ENCODE measurements around the gene ID1.
A peak's percentile ranks its signal among the peaks of the same experiment; 100 is the strongest.
"Not testable (repeated sequence)": the region's sequence is repeated elsewhere in the genome, so short reads cannot be mapped to it uniquely, and the experiment has no call there.

The ID1 gene

DNA sequence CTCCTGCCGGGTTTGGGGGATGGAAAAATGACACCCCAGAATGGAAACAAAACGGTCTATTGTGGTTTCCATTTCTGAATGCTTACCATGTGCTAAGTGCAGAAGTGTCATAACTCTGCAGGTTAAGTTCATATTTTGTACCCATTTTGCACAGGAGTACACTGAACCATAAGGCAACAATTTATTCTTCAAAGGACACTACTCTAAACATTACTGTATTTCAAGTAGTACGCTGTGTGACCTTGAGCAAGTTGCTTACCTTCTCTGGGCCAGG lies 9.8 kb upstream of the ID1 start:
- H3K9me3 ChIP-seq (ENCODE audit: severe bottlenecking) = no peaks in the 10 kb centered on the region
- peaks cover 33% of the 10 kb centered on the region for H3K4me1 ChIP-seq (ENCODE audit: insufficient read depth, poor library complexity, severe bottlenecking)
- no peak for DNase-seq (ENCODE audit: low spot score)
- no peaks in the 10 kb centered on the region for H3K27me3 ChIP-seq (ENCODE audit: insufficient read depth, poor library complexity, severe bottlenecking)
- H3K36me3 ChIP-seq (ENCODE audit: low read depth) = no peaks in the 10 kb centered on the region
- ATAC-seq (ENCODE audit: low read depth) = no peak
- peak overlapping the region; percentile 80 for H3K27ac ChIP-seq (ENCODE audit: poor library complexity, severe bottlenecking)
- TF ChIP-seq, protein P1, sequence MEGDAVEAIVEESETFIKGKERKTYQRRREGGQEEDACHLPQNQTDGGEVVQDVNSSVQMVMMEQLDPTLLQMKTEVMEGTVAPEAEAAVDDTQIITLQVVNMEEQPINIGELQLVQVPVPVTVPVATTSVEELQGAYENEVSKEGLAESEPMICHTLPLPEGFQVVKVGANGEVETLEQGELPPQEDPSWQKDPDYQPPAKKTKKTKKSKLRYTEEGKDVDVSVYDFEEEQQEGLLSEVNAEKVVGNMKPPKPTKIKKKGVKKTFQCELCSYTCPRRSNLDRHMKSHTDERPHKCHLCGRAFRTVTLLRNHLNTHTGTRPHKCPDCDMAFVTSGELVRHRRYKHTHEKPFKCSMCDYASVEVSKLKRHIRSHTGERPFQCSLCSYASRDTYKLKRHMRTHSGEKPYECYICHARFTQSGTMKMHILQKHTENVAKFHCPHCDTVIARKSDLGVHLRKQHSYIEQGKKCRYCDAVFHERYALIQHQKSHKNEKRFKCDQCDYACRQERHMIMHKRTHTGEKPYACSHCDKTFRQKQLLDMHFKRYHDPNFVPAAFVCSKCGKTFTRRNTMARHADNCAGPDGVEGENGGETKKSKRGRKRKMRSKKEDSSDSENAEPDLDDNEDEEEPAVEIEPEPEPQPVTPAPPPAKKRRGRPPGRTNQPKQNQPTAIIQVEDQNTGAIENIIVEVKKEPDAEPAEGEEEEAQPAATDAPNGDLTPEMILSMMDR (IDR thresholded peaks at IDR 0.05; ENCODE audit: poor library complexity, severe bottlenecking) = no peak
- H3K4me3 ChIP-seq (ENCODE audit: severe bottlenecking) = no peak overlapping the region

DNA sequence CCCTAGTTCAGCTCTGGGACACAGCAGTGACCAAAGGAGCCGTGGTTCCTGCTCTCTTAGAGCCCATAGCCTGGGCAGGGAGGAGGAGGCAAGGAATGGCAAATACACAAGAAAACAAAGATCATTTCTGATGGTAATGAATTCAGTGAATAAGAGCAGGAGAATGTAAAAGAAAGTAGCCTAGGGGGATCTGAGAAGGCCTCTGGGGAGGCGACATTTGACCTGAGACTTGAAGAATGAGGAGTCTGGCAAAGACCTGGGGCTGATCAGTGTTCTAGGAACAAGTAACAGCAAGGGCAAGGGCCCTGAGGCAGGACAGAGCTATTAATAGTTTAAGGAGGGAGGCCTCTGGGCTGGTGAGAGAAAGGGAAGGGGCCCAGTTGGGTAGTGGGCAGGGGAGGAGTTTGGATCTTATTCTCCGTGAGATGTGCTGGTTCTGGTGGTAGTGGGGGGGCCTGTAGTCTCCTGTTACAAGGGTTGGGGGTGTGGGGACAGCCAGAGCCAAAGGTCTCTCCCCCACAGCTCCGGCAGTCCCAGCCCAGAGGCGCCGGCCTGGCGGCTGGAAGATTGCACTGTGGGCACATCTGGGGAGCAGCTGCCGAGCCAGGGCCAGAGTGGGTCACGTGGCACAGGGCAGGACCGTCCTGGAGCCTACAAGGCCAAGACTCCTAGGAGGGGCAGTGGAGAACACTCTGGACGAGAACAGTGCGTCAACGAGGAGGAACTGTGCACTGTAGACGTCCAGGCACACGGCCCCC lies 9.3 kb upstream of the ID1 start:
- Histone ChIP-seq H3K4me3 (ENCODE audit: severe bottlenecking) (no peak overlapping the region), H3K27ac (ENCODE audit: poor library complexity, severe bottlenecking) (peak overlapping the region; percentile 80)
- DNase-seq (ENCODE audit: low spot score) = peak; percentile 94

DNA sequence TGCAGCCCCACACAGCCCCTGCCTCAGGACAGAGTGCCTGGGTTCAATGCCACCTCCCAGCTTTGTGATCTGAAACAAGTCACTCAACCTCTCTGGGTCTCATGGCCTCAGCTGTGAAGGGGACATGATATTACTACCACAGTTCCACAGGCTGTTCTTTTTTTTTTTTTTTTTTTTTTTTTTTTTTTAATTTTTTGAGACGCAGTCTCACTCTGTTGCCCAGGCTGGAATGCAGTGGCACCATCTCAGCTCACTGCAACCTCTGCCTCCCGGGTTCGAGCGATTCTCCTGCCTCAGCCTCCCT lies 8.7 kb upstream of the ID1 start:
- not testable (repeated sequence) for H3K4me3 ChIP-seq (ENCODE audit: severe bottlenecking); H3K9me3 ChIP-seq (ENCODE audit: severe bottlenecking); ATAC-seq (ENCODE audit: low read depth); DNase-seq (ENCODE audit: low spot score); H3K36me3 ChIP-seq (ENCODE audit: low read depth); H3K27me3 ChIP-seq (ENCODE audit: insufficient read depth, poor library complexity, severe bottlenecking)
- Histone ChIP-seq H3K27ac (ENCODE audit: poor library complexity, severe bottlenecking) (peak overlapping the region; percentile 80), H3K4me1 (ENCODE audit: insufficient read depth, poor library complexity, severe bottlenecking) (peaks cover 33% of the 10 kb centered on the region)

More for the DNA sequence above, 9.3 kb upstream of the ID1 start:
- TF ChIP-seq, protein P1 (IDR thresholded peaks at IDR 0.05; ENCODE audit: poor library complexity, severe bottlenecking) = no peak
- Histone ChIP-seq H3K27me3 (ENCODE audit: insufficient read depth, poor library complexity, severe bottlenecking) (no peaks in the 10 kb centered on the region), H3K9me3 (ENCODE audit: severe bottlenecking) (no peaks in the 10 kb centered on the region), H3K4me1 (ENCODE audit: insufficient read depth, poor library complexity, severe bottlenecking) (peaks cover 33% of the 10 kb centered on the region), H3K36me3 (ENCODE audit: low read depth) (no peaks in the 10 kb centered on the region)
- ATAC-seq (ENCODE audit: low read depth) = peak; percentile 26

DNA sequence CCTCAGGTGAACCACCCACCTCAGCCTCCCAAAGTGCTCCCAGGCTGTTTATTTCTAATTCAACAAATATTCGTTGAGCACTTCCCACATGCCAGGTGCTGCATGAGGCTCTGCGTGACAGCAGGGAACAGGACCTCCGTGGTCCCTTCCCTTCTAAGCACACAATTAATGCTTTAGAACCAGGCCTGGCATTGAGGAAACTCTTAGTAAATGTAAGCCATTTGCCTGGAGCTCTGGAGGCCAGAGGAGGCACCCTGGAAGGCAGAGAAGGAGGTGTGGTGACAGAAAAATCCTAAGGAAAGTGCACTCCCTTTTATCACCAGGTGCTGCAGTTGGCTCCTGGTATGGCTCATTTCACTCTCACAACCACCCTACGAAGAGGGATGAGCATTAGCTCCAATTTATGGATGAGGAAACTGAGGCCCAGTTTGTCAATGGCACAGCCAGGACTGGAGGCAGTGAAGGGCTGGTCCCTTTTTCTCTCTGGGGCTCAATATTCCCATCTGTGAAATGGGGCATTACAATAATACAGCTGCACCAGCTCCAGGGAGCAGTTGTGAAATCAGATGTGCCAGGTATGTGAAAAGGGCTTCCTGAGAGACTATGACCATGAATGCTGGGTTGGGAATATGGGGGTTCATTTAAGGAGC lies 8.1 kb upstream of the ID1 start:
- peaks cover 33% of the 10 kb centered on the region for H3K4me1 ChIP-seq (ENCODE audit: insufficient read depth, poor library complexity, severe bottlenecking)
- ATAC-seq (ENCODE audit: low read depth) (no peak), DNase-seq (ENCODE audit: low spot score) (no peak)
- no peaks in the 10 kb centered on the region for H3K36me3 ChIP-seq (ENCODE audit: low read depth)
- TF ChIP-seq, protein P1 (IDR thresholded peaks at IDR 0.05; ENCODE audit: poor library complexity, severe bottlenecking) = no peak
- H3K9me3 ChIP-seq (ENCODE audit: severe bottlenecking) = no peaks in the 10 kb centered on the region
- no peak overlapping the region for H3K4me3 ChIP-seq (ENCODE audit: severe bottlenecking)
- H3K27ac ChIP-seq (ENCODE audit: poor library complexity, severe bottlenecking) = peak overlapping the region; percentile 80
- H3K27me3 ChIP-seq (ENCODE audit: insufficient read depth, poor library complexity, severe bottlenecking) = no peaks in the 10 kb centered on the region

DNA sequence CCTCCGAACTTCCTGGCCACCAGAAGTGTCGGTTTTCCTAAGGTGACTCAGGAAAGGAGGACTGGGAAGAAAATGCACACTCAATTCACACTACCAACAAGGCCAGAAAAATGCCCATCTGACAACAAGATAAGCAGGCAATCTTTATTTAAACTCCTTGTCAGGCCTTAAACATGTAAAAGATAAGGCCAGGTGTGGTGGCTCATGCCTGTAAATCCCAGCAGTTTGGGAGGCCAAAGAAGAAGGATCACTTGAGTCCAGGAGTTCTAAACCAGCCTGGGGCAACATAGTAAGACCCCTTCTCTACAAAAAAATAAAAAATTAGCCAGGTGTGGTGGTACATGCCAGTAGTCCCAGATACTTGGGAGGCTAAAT lies 7.6 kb upstream of the ID1 start:
- H3K4me3 ChIP-seq (ENCODE audit: severe bottlenecking) = no peak overlapping the region
- no peaks in the 10 kb centered on the region for H3K36me3 ChIP-seq (ENCODE audit: low read depth)
- H3K4me1 ChIP-seq (ENCODE audit: insufficient read depth, poor library complexity, severe bottlenecking) = peaks cover 34% of the 10 kb centered on the region
- H3K27me3 ChIP-seq (ENCODE audit: insufficient read depth, poor library complexity, severe bottlenecking) = no peaks in the 10 kb centered on the region
- no peaks in the 10 kb centered on the region for H3K9me3 ChIP-seq (ENCODE audit: severe bottlenecking)
- peak overlapping the region; percentile 80 for H3K27ac ChIP-seq (ENCODE audit: poor library complexity, severe bottlenecking)
- DNase-seq (ENCODE audit: low spot score) = no peak
- ATAC-seq (ENCODE audit: low read depth) = no peak
- TF ChIP-seq, protein P1 (IDR thresholded peaks at IDR 0.05; ENCODE audit: poor library complexity, severe bottlenecking) = no peak
